B cell (primary cell): ENCODE measurements around the gene SMAP1.

Source experiments
- CTCF ChIP-seq: fragments of 200-600 bp; IDR thresholded peaks from one replicate; pipeline ENCODE4 v1.8.0; 2022; ENCODE audit warnings: antibody characterized with exemption, mild to moderate bottlenecking
- EZH2 ChIP-seq: IDR thresholded peaks from 2 replicates; pipeline ENCODE4 v1.6.1; 2012; ENCODE audit warnings: borderline replicate concordance, low read depth, mild to moderate bottlenecking, moderate library complexity, low read length; ENCODE audit not compliant: insufficient read depth, poor library complexity, severe bottlenecking

- TF ChIP-seq EZH2 (no peak), CTCF (no peak)
Measured at GRCh38 chr6:70839286-70840266, 171.9 kb downstream of the SMAP1 start.
